Measurements from ENCODE around the gene WBP4. TPM values are rescaled to one million over a fixed set of nuclear protein-coding genes. Genes with fewer than 3 reads are reported as not detected.

The WBP4 gene
- total and polyA plus RNA-seq, 2 of the 13 experiments (the other 11 are each of a cell fraction or from before 2014, with no cell fraction given): 6.7 to 11.7 TPM

- TF ChIP-seq ZNF639 (CRISPR knock-in tag; conservative IDR thresholded peaks at IDR 0.05): peak; percentile 69; the same call in 1 of the 2 replicates
- TF ChIP-seq DBP (CRISPR knock-in tag; IDR thresholded peaks at IDR 0.05; ENCODE audit: not compliant biosample characterization): no peak
- TF ChIP-seq ZNF18 (CRISPR knock-in tag; IDR thresholded peaks at IDR 0.05; ENCODE audit: insufficient replicate concordance): no peak
- no peak for TF ChIP-seq ZNF672 (CRISPR knock-in tag; IDR thresholded peaks at IDR 0.05)
- TF ChIP-seq ZNF12 (CRISPR knock-in tag; IDR thresholded peaks at IDR 0.05): no peak
- TF ChIP-seq ZNF224 (CRISPR knock-in tag; IDR thresholded peaks at IDR 0.05): no peak
- no peak for TF ChIP-seq USF2 (IDR thresholded peaks at IDR 0.05; ENCODE audit: low read depth, low read length)
- TF ChIP-seq USF2 (CRISPR knock-in tag; IDR thresholded peaks at IDR 0.05; ENCODE audit: borderline replicate concordance): no peak
- no peak for TF ChIP-seq ZNF446 (CRISPR knock-in tag; IDR thresholded peaks at IDR 0.05)
- no peak for TF ChIP-seq HMGA1 (CRISPR knock-in tag; conservative IDR thresholded peaks at IDR 0.05)
- TF ChIP-seq LRRFIP1 (CRISPR knock-in tag; conservative IDR thresholded peaks at IDR 0.05): no peak
- peak; percentile 71 for TF ChIP-seq XRCC5 (optimal IDR thresholded peaks at IDR 0.05; ENCODE audit: low read length)
- TF ChIP-seq ZBTB21 (CRISPR knock-in tag; IDR thresholded peaks at IDR 0.05): peak; percentile 26; the same call in 1 of the 2 replicates
- peak; percentile 46; the same call in 1 of the 2 replicates for TF ChIP-seq DR1 (CRISPR knock-in tag; IDR thresholded peaks at IDR 0.05)
- TF ChIP-seq HOMEZ (CRISPR knock-in tag; IDR thresholded peaks at IDR 0.05; ENCODE audit: low read depth): peak; percentile 97
- TF ChIP-seq PPARG (CRISPR knock-in tag; conservative IDR thresholded peaks at IDR 0.05): no peak; the same call in 1 of the 2 replicates
- peak; percentile 82; the same call in 1 of the 2 replicates for TF ChIP-seq DMAP1 (CRISPR knock-in tag; IDR thresholded peaks at IDR 0.05)
- TF ChIP-seq TGIF2 (CRISPR knock-in tag; IDR thresholded peaks at IDR 0.05): no peak
- peak; percentile 56 for TF ChIP-seq NFYB (CRISPR knock-in tag; IDR thresholded peaks at IDR 0.05)
- TF ChIP-seq YEATS4 (CRISPR knock-in tag; IDR thresholded peaks at IDR 0.05; ENCODE audit: borderline replicate concordance): peak; percentile 57; the same call in 1 of the 2 replicates
- TF ChIP-seq MTF2 (CRISPR knock-in tag; IDR thresholded peaks at IDR 0.05; ENCODE audit: borderline replicate concordance): no peak
Observed at GRCh38 chr13:41132512-41133152, 71.3 kb downstream of the WBP4 start, which contains the start of gene KBTBD6 (continued).

Measured in HepG2 (cell line).